K562 (cell line): Measurements from ENCODE around the gene ECI1. TPM values are rescaled to one million over a fixed set of nuclear protein-coding genes. Genes with fewer than 3 reads are reported as not detected.
A peak's percentile ranks its signal among the peaks of the same experiment; 100 is the strongest.

ENCODE experiments used
- AFF4 ChIP-seq: sonication (generic); formaldehyde crosslinking; IDR thresholded peaks from 2 replicates; pipeline ENCODE4 v1.8.0; 2023; ENCODE audit warnings: mild to moderate bottlenecking, missing genetic modification reagents
- ARID4B ChIP-seq: sonication (generic); formaldehyde crosslinking; IDR thresholded peaks from 2 replicates; pipeline ENCODE4 v1.8.0; 2022; ENCODE audit warnings: mild to moderate bottlenecking, missing genetic modification reagents
- CHD7 ChIP-seq: fragments of 200-600 bp; sonication (generic); IDR thresholded peaks from one replicate; pipeline ENCODE4 v1.6.1; 2012; ENCODE audit warnings: mild to moderate bottlenecking, low read depth, low read length, inconsistent platforms
- EGR1 ChIP-seq: fragments of 450-650 bp; conservative IDR thresholded peaks from 2 replicates; pipeline ENCODE4 v1.6.1; 2017; ENCODE audit warnings: mild to moderate bottlenecking
- FOXA3 ChIP-seq, 2 experiments: fragments of 450-650 bp in 1 of 2; sonication (generic) in 1 of 2; formaldehyde crosslinking; IDR thresholded peaks in 1 of 2; conservative IDR thresholded peaks in 1 of 2; 2 replicates each; pipeline versions ENCODE4 v1.4.0 to v1.8.0; 2020 to 2022; ENCODE audit warnings: mild to moderate bottlenecking in 2 of 2, missing genetic modification reagents in 1 of 2
- polyA plus RNA-seq, 8 experiments: library from polyadenylated mRNA; depleted of rRNA in 4 of 8; stranded (reverse) in 5 of 8; unstranded in 3 of 8; fragments of >200 nt; fragmentation: Nextera tagmentation in 2 of 8; fragmentation: Illumina TruSeq in 1 of 8; extraction: Ambion mirVana in 2 of 8; extraction: Trizol in 1 of 8; gene quantifications; 2 replicates each; pipeline versions ENCODE4 v1.2.1 to v1.2.3, GENCODE V29; 2011 to 2014; ENCODE audit warnings: inconsistent platforms in 1 of 8, missing spikeins in 1 of 8
- total RNA-seq, 7 experiments: library from RNA; depleted of rRNA in 6 of 7; stranded (reverse); fragments of >200 nt in 6 of 7; fragmentation: Illumina TruSeq in 2 of 7; extraction: Trizol in 2 of 7; gene quantifications; 2 replicates each; pipeline versions ENCODE4 v1.2.1 to v1.2.3, GENCODE V29; 2011 to 2021; ENCODE audit warnings: low replicate concordance in 1 of 7

The ECI1 gene
- total and polyA plus RNA-seq, 9 of the 15 experiments (the other 6 are each of a cell fraction or from before 2014, with no cell fraction given): 4.7 to 189 (median 54.0) TPM

GRCh38 chr16:2267913-2268666 lies 16.7 kb upstream of the ECI1 start, which contains the start of gene RNPS1 (continued):
- TF ChIP-seq CHD7: no peak
- TF ChIP-seq ARID4B (CRISPR knock-in tag): peak; percentile 85; the same call in 1 of the 2 replicates
- TF ChIP-seq EGR1: peak; percentile 66
- TF ChIP-seq FOXA3 (CRISPR knock-in tag; conservative IDR thresholded peaks at IDR 0.05 in 1 of 2, IDR thresholded peaks at IDR 0.05 in 1 of 2): 0 out of 4 replicates have a peak, but pooled peaks of 1 of the 2 experiments have one; percentile 38
- TF ChIP-seq AFF4 (CRISPR knock-in tag): no peak
